ENCODE results near the gene PICALM. TPM values are rescaled to one million over a fixed set of nuclear protein-coding genes. Genes with fewer than 3 reads are reported as not detected.
A peak's percentile ranks its signal among the peaks of the same experiment; 100 is the strongest.

PICALM gene
- total RNA-seq, 4 donors from 2014 or later: 198 to 320 (median 220) TPM

- no peaks in the 10 kb centered on the region for H3K36me3 ChIP-seq
- no peak for DNase-seq
- peaks cover 11 to 17% of the 10 kb centered on the region in 2 donors for H3K4me1 ChIP-seq
- H3K9me3 ChIP-seq: no peaks in the 10 kb centered on the region
- H3K27me3 ChIP-seq: no peaks in the 10 kb centered on the region
- peak overlapping the region in 2 of 3 donors; percentile 74 to 89 for H3K4me3 ChIP-seq (replicated peaks in 1 of 3)
- intact Hi-C loops (cut with DNase I): no loop called here
- TF ChIP-seq POLR2A (IDR thresholded peaks at IDR 0.05) (no peak), CTCF (IDR thresholded peaks at IDR 0.05) (no peak)
- H3K27ac ChIP-seq: peak overlapping the region; percentile 92 to 94 (median 92)
- 2% methylated on average over 11 of the region's 11 CpGs for WGBS, 2 donors
These were observed 1.7 kb downstream of the PICALM start for GRCh38 chr11:86067009-86067850.

- no peaks in the 10 kb centered on the region for H3K9me3 ChIP-seq
- WGBS, 2 donors: 3% methylated on average over 5 of the region's 5 CpGs
- no peaks in the 10 kb centered on the region for H3K27me3 ChIP-seq
- H3K27ac ChIP-seq: peak overlapping the region; percentile 92 to 94 (median 92)
- no peak for DNase-seq
- H3K4me3 ChIP-seq (replicated peaks in 1 of 3): peak overlapping the region in 2 of 3 donors; percentile 74 to 89
- intact Hi-C loops (cut with DNase I): no loop called here
- peaks cover 17 to 21% of the 10 kb centered on the region in 2 donors for H3K4me1 ChIP-seq
- no peaks in the 10 kb centered on the region for H3K36me3 ChIP-seq
- TF ChIP-seq POLR2A (IDR thresholded peaks at IDR 0.05) (no peak), CTCF (IDR thresholded peaks at IDR 0.05) (no peak)
These were observed 2.3 kb downstream of the PICALM start for GRCh38 chr11:86066657-86067008.

DNA sequence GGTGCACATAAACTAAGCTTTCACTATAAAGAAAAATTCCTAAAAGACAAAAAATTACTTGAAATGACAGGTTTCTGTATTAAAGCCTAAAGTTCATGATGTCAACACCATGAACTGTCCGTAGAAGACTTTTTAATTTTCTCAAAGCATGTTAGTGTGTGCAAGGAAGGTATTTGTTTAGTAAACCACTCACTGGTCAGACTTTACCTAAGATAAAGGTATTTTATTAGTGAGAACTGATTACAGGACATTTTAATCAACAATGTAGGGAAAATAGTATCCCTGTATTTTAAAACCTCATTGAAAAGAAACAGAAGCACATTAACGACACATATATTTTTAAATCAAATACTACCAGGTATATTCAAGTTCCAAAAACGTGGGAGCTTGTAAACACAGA, 2.9 kb downstream of the PICALM start:
- no peak overlapping the region for H3K4me3 ChIP-seq (replicated peaks in 1 of 3)
- H3K4me1 ChIP-seq: peaks cover 18 to 22% of the 10 kb centered on the region in 2 donors
- intact Hi-C loops (cut with DNase I): no loop called here
- WGBS, 2 donors: 17 to 21% methylated on average over 3 of the region's 3 CpGs
- no peak for TF ChIP-seq POLR2A (IDR thresholded peaks at IDR 0.05)
- TF ChIP-seq CTCF (IDR thresholded peaks at IDR 0.05): no peak
- H3K27me3 ChIP-seq: no peaks in the 10 kb centered on the region
- H3K9me3 ChIP-seq: no peaks in the 10 kb centered on the region
- H3K27ac ChIP-seq: peak overlapping the region; percentile 18 to 92 (median 21)
- H3K36me3 ChIP-seq: no peaks in the 10 kb centered on the region
- DNase-seq: no peak

GRCh38 chr11:86064220-86064803, 4.6 kb downstream of the PICALM start:
- Histone ChIP-seq H3K27ac (peak overlapping the region; percentile 14 to 92 (median 21)), H3K4me1 (peaks cover 26 to 32% of the 10 kb centered on the region in 2 donors)
- intact Hi-C loops (cut with DNase I): no loop called here

More at GRCh38 chr11:86064220-86064803, 4.6 kb downstream of the PICALM start:
- no peak for DNase-seq
- Histone ChIP-seq H3K27me3 (no peaks in the 10 kb centered on the region), H3K36me3 (no peaks in the 10 kb centered on the region), H3K4me3 (replicated peaks in 1 of 3) (no peak overlapping the region), H3K9me3 (no peaks in the 10 kb centered on the region)
- TF ChIP-seq POLR2A (IDR thresholded peaks at IDR 0.05) (no peak), CTCF (IDR thresholded peaks at IDR 0.05) (no peak)
- WGBS, 2 donors: 78 to 82% methylated on average over 5 of the region's 5 CpGs
